T-helper 1 cell treated with Interleukin-12 subunit alpha and Interleukin-12 subunit beta and Interleukin-4 antibody, amounts not matched to agents 30 μg/mL and 1 μg/mL, for 36 hours (primary cell): ENCODE measurements around the gene OR6P1.

Experiments used
- H3K27ac Mint-ChIP-seq: one replicate; pipeline ENCODE4 v1.8.0; 2021; ENCODE audit warnings: mild to moderate bottlenecking, mixed read lengths
- H3K27me3 Mint-ChIP-seq: one replicate; pipeline ENCODE4 v1.8.0; 2021; ENCODE audit warnings: low read depth, mixed read lengths
- H3K36me3 Mint-ChIP-seq: one replicate; pipeline ENCODE4 v1.8.0; 2021; ENCODE audit warnings: low read depth, mixed read lengths
- H3K4me1 Mint-ChIP-seq: one replicate; pipeline ENCODE4 v1.8.0; 2021; ENCODE audit warnings: low read depth, mixed read lengths
- H3K4me3 Mint-ChIP-seq: one replicate; pipeline ENCODE4 v1.8.0; 2021; ENCODE audit warnings: mild to moderate bottlenecking, moderate library complexity, mixed read lengths
- H3K9me3 Mint-ChIP-seq: one replicate; pipeline ENCODE4 v1.8.0; 2021; ENCODE audit warnings: mixed read lengths

Gene OR6P1

GRCh38 chr1:158547533-158547932 is 22.8 kb downstream of the OR6P1 start:
- H3K27ac Mint-ChIP-seq: no peak overlapping the region
- peaks cover 8% of the 10 kb centered on the region for H3K27me3 Mint-ChIP-seq
- H3K9me3 Mint-ChIP-seq: no peaks in the 10 kb centered on the region
- no peaks in the 10 kb centered on the region for H3K36me3 Mint-ChIP-seq
- no peak overlapping the region for H3K4me3 Mint-ChIP-seq
- H3K4me1 Mint-ChIP-seq: no peaks in the 10 kb centered on the region

GRCh38 chr1:158537609-158538008 is 32.8 kb downstream of the OR6P1 start:
- no peak overlapping the region for H3K27ac Mint-ChIP-seq
- peaks cover 1% of the 10 kb centered on the region for H3K27me3 Mint-ChIP-seq
- no peaks in the 10 kb centered on the region for H3K36me3 Mint-ChIP-seq
- no peaks in the 10 kb centered on the region for H3K4me1 Mint-ChIP-seq
- H3K4me3 Mint-ChIP-seq: no peak overlapping the region
- no peaks in the 10 kb centered on the region for H3K9me3 Mint-ChIP-seq

- Mint-ChIP-seq H3K27ac (no peak overlapping the region), H3K4me1 (no peaks in the 10 kb centered on the region), H3K9me3 (no peaks in the 10 kb centered on the region), H3K27me3 (peaks cover 7% of the 10 kb centered on the region), H3K36me3 (no peaks in the 10 kb centered on the region), H3K4me3 (no peak overlapping the region)
Observed at GRCh38 chr1:158534496-158534895, 35.9 kb downstream of the OR6P1 start.

- H3K4me1 Mint-ChIP-seq: no peaks in the 10 kb centered on the region
- no peak overlapping the region for H3K27ac Mint-ChIP-seq
- H3K4me3 Mint-ChIP-seq: no peak overlapping the region
- peaks cover 15% of the 10 kb centered on the region for H3K27me3 Mint-ChIP-seq
- H3K9me3 Mint-ChIP-seq: peaks cover 22% of the 10 kb centered on the region
- no peaks in the 10 kb centered on the region for H3K36me3 Mint-ChIP-seq
Observed at GRCh38 chr1:158527190-158527815, 43.1 kb downstream of the OR6P1 start.

DNA sequence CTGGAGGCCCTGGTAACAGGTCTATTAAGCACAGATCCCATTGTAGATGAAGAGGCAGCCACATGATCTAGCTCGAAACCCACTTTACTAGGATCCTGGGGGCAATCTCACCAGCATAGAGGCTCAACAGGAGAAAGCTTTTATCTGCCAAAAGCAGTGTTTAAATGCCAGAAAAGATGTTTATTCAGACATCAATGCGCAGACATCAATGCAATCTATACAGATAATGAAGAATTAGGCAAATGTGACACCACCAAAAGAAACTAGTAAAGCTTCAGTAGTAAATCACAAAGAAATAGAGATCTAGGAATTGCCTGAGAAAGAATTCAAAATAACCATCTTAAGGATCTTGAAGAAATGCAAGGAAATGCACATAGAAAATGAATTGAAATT is 48.7 kb downstream of the OR6P1 start:
- peaks cover 6% of the 10 kb centered on the region for H3K9me3 Mint-ChIP-seq
- H3K4me1 Mint-ChIP-seq: no peaks in the 10 kb centered on the region
- H3K27me3 Mint-ChIP-seq: peaks cover 10% of the 10 kb centered on the region
- no peak overlapping the region for H3K4me3 Mint-ChIP-seq
- no peaks in the 10 kb centered on the region for H3K36me3 Mint-ChIP-seq
- H3K27ac Mint-ChIP-seq: no peak overlapping the region

DNA sequence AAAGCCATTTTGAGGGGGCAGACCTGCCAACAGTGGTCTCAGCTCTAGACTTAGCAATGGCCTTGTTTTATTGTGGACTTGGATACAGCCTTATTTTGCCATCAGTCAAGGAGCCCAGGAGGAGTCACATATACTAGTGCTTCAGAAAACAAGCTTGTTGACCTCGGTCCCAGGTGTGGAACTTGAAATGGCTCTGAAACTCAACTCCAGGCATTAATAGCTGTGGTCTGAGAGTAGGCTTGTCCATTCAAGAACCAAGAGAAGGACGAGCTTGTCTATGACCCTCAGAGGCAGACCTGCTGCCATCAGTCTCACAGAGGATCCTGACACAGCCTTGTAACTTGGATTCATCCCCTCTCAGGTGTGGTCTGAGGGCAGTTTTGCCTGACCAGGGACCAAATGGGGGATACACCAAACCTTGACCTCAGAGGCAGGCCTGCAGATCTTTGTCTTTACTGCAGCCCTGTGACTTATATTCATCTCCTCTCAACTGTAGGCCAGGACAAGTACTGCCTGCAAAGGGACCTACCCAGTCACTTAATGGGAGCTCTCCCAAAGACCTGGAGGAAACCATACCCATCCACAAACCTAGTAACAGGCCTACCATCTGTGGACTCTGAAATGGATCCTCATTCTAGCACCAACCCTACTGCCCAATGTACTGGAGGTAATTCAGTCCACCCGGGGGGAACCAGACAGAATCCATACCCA is 49.3 kb downstream of the OR6P1 start:
- Mint-ChIP-seq H3K27me3 (peaks cover 10% of the 10 kb centered on the region), H3K4me3 (no peak overlapping the region), H3K36me3 (no peaks in the 10 kb centered on the region), H3K4me1 (no peaks in the 10 kb centered on the region), H3K27ac (no peak overlapping the region), H3K9me3 (peaks cover 6% of the 10 kb centered on the region)

DNA sequence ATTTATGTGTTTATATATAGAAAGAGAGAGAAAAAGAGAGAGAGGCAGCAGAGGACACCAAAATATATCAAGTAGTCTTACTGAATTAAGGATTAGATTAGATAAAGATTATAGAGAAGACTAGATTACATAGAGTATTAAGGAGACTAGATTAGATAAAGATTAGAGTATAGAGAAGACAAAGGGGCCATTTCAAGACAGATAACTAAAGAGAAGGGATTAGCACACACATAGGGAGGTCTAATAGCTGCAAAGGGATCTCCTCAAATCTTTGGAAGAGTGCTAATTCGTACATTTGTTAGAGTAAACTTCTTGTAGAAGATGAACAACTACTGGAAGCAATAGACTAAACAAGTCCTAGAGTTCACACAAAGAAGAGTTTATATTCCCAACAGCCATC is 50.4 kb downstream of the OR6P1 start:
- Mint-ChIP-seq H3K36me3 (no peaks in the 10 kb centered on the region), H3K9me3 (peaks cover 6% of the 10 kb centered on the region), H3K4me3 (no peak overlapping the region), H3K27ac (no peak overlapping the region), H3K4me1 (no peaks in the 10 kb centered on the region), H3K27me3 (peaks cover 10% of the 10 kb centered on the region)

DNA sequence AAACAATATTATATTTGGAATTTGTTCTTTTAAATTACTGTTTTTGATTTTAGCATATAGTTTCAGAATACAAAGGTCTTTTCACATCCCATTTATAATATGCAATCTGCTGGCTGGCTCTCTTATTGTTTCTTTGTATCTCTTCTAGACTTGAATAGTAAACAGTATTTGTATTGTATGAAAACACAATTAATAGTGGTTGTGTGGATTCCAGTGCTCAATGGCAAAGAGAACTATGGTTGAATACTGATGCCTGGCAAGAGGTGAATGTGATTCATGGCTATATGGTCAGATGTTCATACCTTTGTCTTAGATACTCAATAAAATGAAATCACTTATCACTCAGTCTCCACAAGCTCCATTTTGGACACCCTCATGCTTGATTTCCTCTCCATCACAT is 53.4 kb downstream of the OR6P1 start:
- H3K4me1 Mint-ChIP-seq: no peaks in the 10 kb centered on the region
- H3K36me3 Mint-ChIP-seq: no peaks in the 10 kb centered on the region
- H3K27ac Mint-ChIP-seq: no peak overlapping the region
- H3K27me3 Mint-ChIP-seq: no peaks in the 10 kb centered on the region
- no peaks in the 10 kb centered on the region for H3K9me3 Mint-ChIP-seq
- no peak overlapping the region for H3K4me3 Mint-ChIP-seq
